Nephron progenitor cell (in vitro differentiated cells): Measurements from ENCODE around the gene ZNF618.

Source experiments
- DNase-seq: peaks from one replicate; pipeline ENCODE4 v3.0.0; 2021
- H3K27ac Mint-ChIP-seq: 2 replicates; pipeline ENCODE4 v1.8.0; 2021; ENCODE audit warnings: mild to moderate bottlenecking, moderate library complexity, mixed read lengths
- H3K27me3 Mint-ChIP-seq: 2 replicates; pipeline ENCODE4 v1.8.0; 2021; ENCODE audit warnings: mild to moderate bottlenecking, low read depth, mixed read lengths; ENCODE audit not compliant: poor library complexity
- H3K36me3 Mint-ChIP-seq: 2 replicates; pipeline ENCODE4 v1.8.0; 2021; ENCODE audit warnings: low read depth, mixed read lengths
- H3K4me1 Mint-ChIP-seq: 2 replicates; pipeline ENCODE4 v1.8.0; 2021; ENCODE audit warnings: mixed read lengths
- H3K4me3 Mint-ChIP-seq: 2 replicates; pipeline ENCODE4 v1.8.0; 2021; ENCODE audit warnings: mild to moderate bottlenecking, moderate library complexity, mixed read lengths
- H3K9me3 Mint-ChIP-seq: 2 replicates; pipeline ENCODE4 v1.8.0; 2021; ENCODE audit warnings: mild to moderate bottlenecking, moderate library complexity, mixed read lengths
- TF ChIP-seq, protein P1 (sequence below): fragments of 200-600 bp; sonication (generic); IDR thresholded peaks from 2 replicates; pipeline ENCODE4 v1.5.0; 2021; ENCODE audit warnings: antibody characterized with exemption

Gene ZNF618

GRCh38 chr9:114065304-114065703, 189.2 kb downstream of the ZNF618 start:
- no peak overlapping the region for H3K4me3 Mint-ChIP-seq
- peaks cover 6% of the 10 kb centered on the region for H3K9me3 Mint-ChIP-seq
- H3K27ac Mint-ChIP-seq: no peak overlapping the region
- H3K4me1 Mint-ChIP-seq: peaks cover 8% of the 10 kb centered on the region
- no peaks in the 10 kb centered on the region for H3K36me3 Mint-ChIP-seq
- TF ChIP-seq, protein P1, sequence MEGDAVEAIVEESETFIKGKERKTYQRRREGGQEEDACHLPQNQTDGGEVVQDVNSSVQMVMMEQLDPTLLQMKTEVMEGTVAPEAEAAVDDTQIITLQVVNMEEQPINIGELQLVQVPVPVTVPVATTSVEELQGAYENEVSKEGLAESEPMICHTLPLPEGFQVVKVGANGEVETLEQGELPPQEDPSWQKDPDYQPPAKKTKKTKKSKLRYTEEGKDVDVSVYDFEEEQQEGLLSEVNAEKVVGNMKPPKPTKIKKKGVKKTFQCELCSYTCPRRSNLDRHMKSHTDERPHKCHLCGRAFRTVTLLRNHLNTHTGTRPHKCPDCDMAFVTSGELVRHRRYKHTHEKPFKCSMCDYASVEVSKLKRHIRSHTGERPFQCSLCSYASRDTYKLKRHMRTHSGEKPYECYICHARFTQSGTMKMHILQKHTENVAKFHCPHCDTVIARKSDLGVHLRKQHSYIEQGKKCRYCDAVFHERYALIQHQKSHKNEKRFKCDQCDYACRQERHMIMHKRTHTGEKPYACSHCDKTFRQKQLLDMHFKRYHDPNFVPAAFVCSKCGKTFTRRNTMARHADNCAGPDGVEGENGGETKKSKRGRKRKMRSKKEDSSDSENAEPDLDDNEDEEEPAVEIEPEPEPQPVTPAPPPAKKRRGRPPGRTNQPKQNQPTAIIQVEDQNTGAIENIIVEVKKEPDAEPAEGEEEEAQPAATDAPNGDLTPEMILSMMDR: no peak
- H3K27me3 Mint-ChIP-seq: peaks cover 10% of the 10 kb centered on the region
- DNase-seq: no peak

DNA sequence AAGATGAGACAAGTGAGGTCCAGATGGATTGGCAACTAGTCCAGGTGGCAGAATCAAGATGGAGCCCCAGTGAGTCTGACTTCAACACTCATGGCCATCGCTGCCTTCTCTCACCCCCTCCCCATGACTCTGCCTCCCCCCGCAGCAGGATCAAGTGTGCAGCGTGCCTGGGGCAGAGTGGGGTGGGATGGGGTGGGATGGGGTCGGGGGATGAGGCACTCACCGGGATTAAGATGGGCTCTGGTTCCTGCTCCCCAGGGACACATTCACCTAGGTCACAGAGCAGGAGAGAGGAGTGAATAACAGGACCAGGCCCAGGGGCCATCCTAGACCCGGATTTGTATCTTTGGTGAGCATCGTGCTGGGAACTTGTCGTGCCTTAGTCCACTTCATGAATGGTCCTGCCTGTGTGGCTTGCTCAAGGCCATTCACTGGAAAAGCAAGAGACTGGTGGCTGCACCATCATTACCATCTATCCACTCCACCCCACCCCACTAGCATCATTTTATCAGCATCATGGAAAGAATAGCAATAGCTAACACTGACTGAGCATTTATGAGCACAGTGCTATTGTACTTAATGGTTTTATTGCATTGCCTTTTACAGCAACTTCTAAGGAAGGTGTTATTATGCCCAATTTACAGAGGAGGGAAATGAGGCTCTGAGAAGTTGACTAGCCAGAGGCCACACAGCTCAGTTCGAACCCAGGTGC, 193.5 kb downstream of the ZNF618 start:
- H3K4me3 Mint-ChIP-seq: no peak overlapping the region
- peaks cover 11% of the 10 kb centered on the region for H3K27me3 Mint-ChIP-seq
- no peaks in the 10 kb centered on the region for H3K4me1 Mint-ChIP-seq
- DNase-seq: no peak
- no peaks in the 10 kb centered on the region for H3K36me3 Mint-ChIP-seq
- H3K9me3 Mint-ChIP-seq: no peaks in the 10 kb centered on the region
- TF ChIP-seq, protein P1: no peak
- no peak overlapping the region for H3K27ac Mint-ChIP-seq

DNA sequence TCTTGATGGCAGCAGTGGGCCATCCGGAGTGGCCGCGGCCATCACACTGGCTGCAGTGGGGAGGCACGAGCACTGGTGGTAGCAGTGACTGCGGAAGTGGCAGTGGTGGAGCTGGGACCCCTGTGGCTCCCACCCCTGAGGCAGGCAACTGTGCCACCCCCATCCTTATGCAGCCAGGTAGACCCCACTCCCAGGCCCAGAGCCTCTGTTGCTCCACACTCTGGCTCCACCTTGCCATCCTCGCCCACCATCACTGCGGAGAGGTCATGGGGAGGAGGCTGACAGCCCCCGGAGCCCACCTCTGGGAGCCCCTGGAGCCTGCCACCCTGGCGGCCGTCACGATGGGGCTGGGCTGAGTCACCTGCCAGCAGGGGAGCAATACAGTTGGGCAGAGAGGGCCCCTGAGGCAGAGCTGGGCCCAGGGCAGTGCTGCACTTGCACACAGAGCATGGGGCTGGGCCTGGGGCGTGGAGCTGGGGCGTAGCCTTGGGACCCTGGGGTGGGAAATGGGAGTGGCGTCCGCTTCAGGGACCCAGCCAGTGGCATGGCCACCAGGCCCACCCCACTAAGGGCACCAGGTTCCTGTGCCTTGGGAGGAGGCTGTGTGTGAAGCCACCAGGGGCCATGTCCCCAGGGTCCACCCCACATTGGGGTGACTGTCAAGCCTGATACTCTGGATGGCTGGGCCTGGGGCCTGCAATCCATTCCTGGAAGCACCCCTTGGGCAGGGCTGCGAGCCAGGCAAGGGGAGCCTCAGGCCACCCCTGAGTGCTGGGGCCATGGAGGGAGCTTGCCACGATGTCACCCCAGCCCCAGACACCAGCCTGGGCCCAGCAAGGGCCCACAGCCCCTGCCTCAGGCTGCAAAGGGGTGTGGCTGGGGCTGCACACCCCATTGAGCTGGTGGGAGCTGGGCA, 194.3 kb downstream of the ZNF618 start:
- Mint-ChIP-seq H3K36me3 (no peaks in the 10 kb centered on the region), H3K27me3 (peaks cover 19% of the 10 kb centered on the region), H3K9me3 (no peaks in the 10 kb centered on the region), H3K4me3 (no peak overlapping the region), H3K27ac (no peak overlapping the region), H3K4me1 (no peaks in the 10 kb centered on the region)
- no peak for DNase-seq
- TF ChIP-seq, protein P1: no peak

DNA sequence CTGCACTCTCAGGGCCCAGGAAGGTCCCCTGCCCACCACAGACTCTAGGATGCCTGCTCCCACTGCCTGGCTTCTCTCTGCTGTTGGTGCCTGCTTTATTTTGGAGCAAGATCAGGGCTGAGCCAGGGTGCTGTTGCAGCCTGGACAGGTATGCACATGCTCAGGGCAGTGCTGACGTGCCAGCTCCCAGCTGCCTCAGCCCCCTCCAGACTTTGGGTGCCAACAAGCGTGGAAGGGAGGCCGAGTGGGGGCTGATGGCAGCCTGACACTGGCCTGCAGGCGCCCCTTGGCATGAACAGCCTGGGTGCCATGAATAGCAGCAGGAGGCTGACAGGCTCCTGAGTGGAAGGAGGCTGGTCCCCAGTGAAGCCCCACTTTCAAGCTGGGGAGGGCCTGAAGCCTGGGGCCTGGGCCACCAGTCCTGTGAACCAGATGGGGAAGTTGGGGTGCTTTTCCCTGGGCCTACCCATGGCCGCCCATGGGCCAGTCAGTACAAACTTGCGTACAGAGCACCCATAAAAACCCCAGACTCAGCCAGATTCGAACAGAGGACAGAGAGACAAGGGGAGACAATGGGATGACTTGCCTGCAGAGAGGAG, 195.2 kb downstream of the ZNF618 start:
- Mint-ChIP-seq H3K27me3 (peaks cover 26% of the 10 kb centered on the region), H3K9me3 (no peaks in the 10 kb centered on the region), H3K27ac (no peak overlapping the region), H3K4me1 (no peaks in the 10 kb centered on the region), H3K36me3 (no peaks in the 10 kb centered on the region), H3K4me3 (no peak overlapping the region)
- TF ChIP-seq, protein P1: no peak
- no peak for DNase-seq

DNA sequence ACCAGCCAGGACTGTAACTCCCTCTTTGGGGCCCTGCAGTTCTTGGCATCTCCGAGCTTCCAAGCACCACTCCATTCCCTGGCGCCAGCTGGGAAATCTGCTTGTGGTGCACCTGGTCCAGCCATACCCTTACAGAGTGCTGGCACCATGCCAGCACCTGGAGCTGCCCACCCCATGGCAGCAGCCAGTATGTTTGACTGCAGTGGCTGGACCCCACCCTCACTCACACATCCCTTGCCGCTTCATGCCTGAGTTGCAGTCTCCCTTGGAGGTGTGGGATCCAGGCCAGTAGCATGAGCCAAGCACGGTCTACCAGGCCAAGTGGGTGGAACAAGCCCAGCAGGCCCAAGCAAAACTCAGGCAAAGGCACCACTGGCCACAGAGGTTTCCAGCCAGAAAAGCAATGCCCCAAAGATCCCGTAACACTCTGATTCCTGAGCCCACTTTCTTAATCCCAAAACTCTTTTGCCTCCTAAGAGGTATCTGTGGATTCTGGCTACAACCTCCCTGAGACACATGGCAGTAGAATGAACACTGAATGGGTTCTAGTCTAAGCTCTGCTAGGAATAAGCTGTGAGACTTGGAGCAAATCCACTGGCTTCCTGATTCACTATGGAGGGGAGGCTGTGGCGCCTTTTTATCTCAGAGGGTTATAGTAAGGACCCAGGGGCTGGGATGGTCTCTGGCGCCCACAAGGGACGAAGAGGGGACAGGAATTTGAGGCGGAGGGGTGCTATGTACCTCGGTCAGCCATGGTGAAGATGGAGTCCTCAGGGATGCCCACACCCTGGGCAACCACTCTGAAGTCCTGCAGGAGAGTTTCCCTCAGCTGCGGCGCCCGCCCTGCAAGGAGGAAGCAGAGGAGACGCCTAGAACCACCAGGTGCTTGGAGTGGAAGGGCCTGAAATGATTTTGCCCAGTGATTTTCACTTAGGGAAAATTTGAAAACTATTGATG, 196.4 kb downstream of the ZNF618 start:
- Mint-ChIP-seq H3K27ac (peak overlapping the region; percentile 37), H3K27me3 (peaks cover 24% of the 10 kb centered on the region), H3K9me3 (no peaks in the 10 kb centered on the region), H3K4me3 (no peak overlapping the region), H3K36me3 (no peaks in the 10 kb centered on the region), H3K4me1 (peaks cover under 1% of the 10 kb centered on the region)
- no peak for DNase-seq
- TF ChIP-seq, protein P1: no peak
